ENCODE results near the gene STT3A. TPM values are rescaled to one million over a fixed set of nuclear protein-coding genes. Genes with fewer than 3 reads are reported as not detected.

The STT3A gene
- total RNA-seq, 2 experiments from 2014 or later: 35.1 to 38.6 TPM

DNA sequence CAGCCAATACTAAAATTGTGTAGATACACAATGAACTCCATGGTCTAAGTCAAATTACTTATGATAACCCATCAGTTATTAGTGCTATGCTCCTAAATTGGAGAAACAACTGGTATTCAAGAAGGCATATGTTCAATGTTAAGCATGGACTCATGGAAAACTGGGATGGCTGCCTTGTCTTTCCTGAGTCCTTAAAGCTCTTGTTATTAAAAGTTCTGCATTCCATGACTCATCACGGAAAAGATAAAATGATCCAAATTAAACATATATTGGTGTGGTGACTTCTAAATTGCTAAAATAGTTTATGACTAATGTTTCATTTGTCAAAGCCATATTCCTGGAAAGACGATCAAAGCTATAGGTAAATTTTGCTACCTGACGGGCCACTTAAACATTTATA is 32.8 kb upstream of the STT3A start:
- intact Hi-C loops (cut with DNase I, micrococcal nuclease): loop anchor here in 1 of 2 experiments (10.0 kb wide), 2 partner anchors 445 to 605 kb away; partner anchors contain the start of genes CCDC15 and TMEM218
- Histone ChIP-seq H3K4me3 (ENCODE audit: low read length) (no peak overlapping the region), H3K36me3 (ENCODE audit: insufficient read depth, low read length) (no peaks in the 10 kb centered on the region), H3K9me3 (ENCODE audit: control insufficient read depth in 1 of 2, insufficient read depth in 1 of 2, low read length in 2 of 2) (peaks cover 0 to 5% of the 10 kb centered on the region in 2 experiments), H3K4me1 (ENCODE audit: insufficient read depth, low read length) (no peaks in the 10 kb centered on the region), H3K27me3 (ENCODE audit: control insufficient read depth in 1 of 2, insufficient read depth in 2 of 2, low read length in 2 of 2) (no peaks in the 10 kb centered on the region), H3K27ac (ENCODE audit: low read depth in 1 of 2, low read length in 2 of 2) (no peak overlapping the region)
- no peaks in the 10 kb centered on the region for H3K4me1 Mint-ChIP-seq (ENCODE audit: low read depth)
- H3K9me3 Mint-ChIP-seq: no peaks in the 10 kb centered on the region
- TF ChIP-seq, protein P1, sequence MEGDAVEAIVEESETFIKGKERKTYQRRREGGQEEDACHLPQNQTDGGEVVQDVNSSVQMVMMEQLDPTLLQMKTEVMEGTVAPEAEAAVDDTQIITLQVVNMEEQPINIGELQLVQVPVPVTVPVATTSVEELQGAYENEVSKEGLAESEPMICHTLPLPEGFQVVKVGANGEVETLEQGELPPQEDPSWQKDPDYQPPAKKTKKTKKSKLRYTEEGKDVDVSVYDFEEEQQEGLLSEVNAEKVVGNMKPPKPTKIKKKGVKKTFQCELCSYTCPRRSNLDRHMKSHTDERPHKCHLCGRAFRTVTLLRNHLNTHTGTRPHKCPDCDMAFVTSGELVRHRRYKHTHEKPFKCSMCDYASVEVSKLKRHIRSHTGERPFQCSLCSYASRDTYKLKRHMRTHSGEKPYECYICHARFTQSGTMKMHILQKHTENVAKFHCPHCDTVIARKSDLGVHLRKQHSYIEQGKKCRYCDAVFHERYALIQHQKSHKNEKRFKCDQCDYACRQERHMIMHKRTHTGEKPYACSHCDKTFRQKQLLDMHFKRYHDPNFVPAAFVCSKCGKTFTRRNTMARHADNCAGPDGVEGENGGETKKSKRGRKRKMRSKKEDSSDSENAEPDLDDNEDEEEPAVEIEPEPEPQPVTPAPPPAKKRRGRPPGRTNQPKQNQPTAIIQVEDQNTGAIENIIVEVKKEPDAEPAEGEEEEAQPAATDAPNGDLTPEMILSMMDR (IDR thresholded peaks at IDR 0.05): no peak
- H3K36me3 Mint-ChIP-seq (ENCODE audit: low read depth): peaks cover 9% of the 10 kb centered on the region
- ATAC-seq (ENCODE audit: poor library complexity) (no peak), DNase-seq (no peak)
- ChIA-PET POLR2A (no interaction called here), CTCF (no interaction called here)
- no peaks in the 10 kb centered on the region for H3K27me3 Mint-ChIP-seq
- H3K27ac Mint-ChIP-seq: no peak overlapping the region
- H3K4me3 Mint-ChIP-seq: no peak overlapping the region

DNA sequence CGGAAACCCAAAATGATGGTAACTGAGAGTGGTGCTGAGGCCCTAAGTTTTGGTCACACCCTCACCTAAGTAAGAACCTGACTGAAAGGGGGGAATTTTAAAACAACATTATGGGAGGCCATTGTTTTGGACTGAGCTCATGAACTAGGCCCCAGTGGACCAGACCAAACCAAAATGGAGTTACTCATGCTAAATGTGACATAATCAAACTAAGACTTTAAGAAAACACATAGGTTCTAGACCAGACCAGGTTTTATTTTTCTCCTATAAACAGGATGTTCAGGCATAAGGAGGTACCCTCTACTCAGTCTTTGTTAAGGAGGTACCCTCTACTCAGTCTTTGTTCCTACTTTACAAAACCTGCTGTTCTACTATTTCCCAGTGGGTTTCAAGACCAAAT is 30.7 kb upstream of the STT3A start:
- ChIA-PET POLR2A (no interaction called here), CTCF (no interaction called here)
- H3K9me3 ChIP-seq (ENCODE audit: control insufficient read depth in 1 of 2, insufficient read depth in 1 of 2, low read length in 2 of 2): no peaks in the 10 kb centered on the region
- H3K27ac ChIP-seq (ENCODE audit: low read depth in 1 of 2, low read length in 2 of 2): no peak overlapping the region
- no peaks in the 10 kb centered on the region for H3K4me1 ChIP-seq (ENCODE audit: insufficient read depth, low read length)
- H3K27me3 ChIP-seq (ENCODE audit: control insufficient read depth in 1 of 2, insufficient read depth in 2 of 2, low read length in 2 of 2): no peaks in the 10 kb centered on the region
- no peaks in the 10 kb centered on the region for H3K36me3 Mint-ChIP-seq (ENCODE audit: low read depth)
- no peaks in the 10 kb centered on the region for H3K9me3 Mint-ChIP-seq
- intact Hi-C loops (cut with DNase I, micrococcal nuclease): loop anchor here in 1 of 2 experiments (10.0 kb wide), 2 partner anchors 447 to 607 kb away; partner anchors contain the start of genes CCDC15 and TMEM218
- no peak for DNase-seq
- H3K27ac Mint-ChIP-seq: no peak overlapping the region
- no peaks in the 10 kb centered on the region for H3K4me1 Mint-ChIP-seq (ENCODE audit: low read depth)
- TF ChIP-seq, protein P1 (IDR thresholded peaks at IDR 0.05): no peak
- no peak overlapping the region for H3K4me3 ChIP-seq (ENCODE audit: low read length)
- no peaks in the 10 kb centered on the region for H3K27me3 Mint-ChIP-seq
- H3K36me3 ChIP-seq (ENCODE audit: insufficient read depth, low read length): no peaks in the 10 kb centered on the region
- ATAC-seq (ENCODE audit: poor library complexity): no peak
- H3K4me3 Mint-ChIP-seq: no peak overlapping the region

DNA sequence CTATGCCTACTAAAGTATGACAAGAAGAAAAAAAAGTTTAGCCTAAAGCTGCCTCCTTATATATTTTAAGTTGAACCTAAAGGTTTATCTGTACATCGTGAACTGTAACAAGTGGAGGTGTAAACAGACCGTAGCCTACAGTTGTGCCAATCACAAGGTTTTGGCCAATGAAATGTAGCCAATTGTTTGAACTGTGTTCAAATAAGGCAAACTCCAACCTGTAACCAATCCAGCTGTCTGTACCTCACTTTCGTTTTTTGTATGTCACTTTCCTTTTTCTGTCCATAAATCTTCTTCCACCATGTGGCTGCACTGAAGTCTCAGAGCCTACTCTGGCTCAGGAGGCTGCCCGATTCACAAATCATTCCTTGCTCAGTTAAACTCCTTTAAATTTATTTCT is 30.2 kb upstream of the STT3A start:
- no peaks in the 10 kb centered on the region for H3K4me1 Mint-ChIP-seq (ENCODE audit: low read depth)
- H3K4me3 Mint-ChIP-seq: no peak overlapping the region
- no peaks in the 10 kb centered on the region for H3K36me3 Mint-ChIP-seq (ENCODE audit: low read depth)
- ChIA-PET POLR2A (no interaction called here), CTCF (interaction anchor here (0.8 kb wide), 1 partner anchor 30 kb away, joined by 3 read pairs; the partner anchor contains the start of gene STT3A)
- no peaks in the 10 kb centered on the region for H3K9me3 Mint-ChIP-seq
- no peaks in the 10 kb centered on the region for H3K4me1 ChIP-seq (ENCODE audit: insufficient read depth, low read length)
- no peak overlapping the region for H3K27ac ChIP-seq (ENCODE audit: low read depth in 1 of 2, low read length in 2 of 2)
- H3K36me3 ChIP-seq (ENCODE audit: insufficient read depth, low read length): no peaks in the 10 kb centered on the region
- H3K27me3 ChIP-seq (ENCODE audit: control insufficient read depth in 1 of 2, insufficient read depth in 2 of 2, low read length in 2 of 2): no peaks in the 10 kb centered on the region
- no peaks in the 10 kb centered on the region for H3K27me3 Mint-ChIP-seq
- no peaks in the 10 kb centered on the region for H3K9me3 ChIP-seq (ENCODE audit: control insufficient read depth in 1 of 2, insufficient read depth in 1 of 2, low read length in 2 of 2)
- no peak overlapping the region for H3K27ac Mint-ChIP-seq
- no peak overlapping the region for H3K4me3 ChIP-seq (ENCODE audit: low read length)
- ATAC-seq (ENCODE audit: poor library complexity): no peak
- no peak for DNase-seq
- intact Hi-C loops (cut with DNase I, micrococcal nuclease): loop anchor here in 1 of 2 experiments (10.0 kb wide), 2 partner anchors 448 to 608 kb away; partner anchors contain the start of genes CCDC15 and TMEM218
- TF ChIP-seq, protein P1 (IDR thresholded peaks at IDR 0.05): no peak
